Fibroblast of pulmonary artery (primary cell): ENCODE results near the gene GTSF1L.

ENCODE experiments used
- DNase-seq: peaks from one replicate; pipeline ENCODE4 v3.0.0-alpha.2; 2010; ENCODE audit warnings: low read depth
- H3K4me3 ChIP-seq: replicated peaks from 2 replicates; pipeline ENCODE4 v1.5.1; 2011; ENCODE audit warnings: low read depth, mild to moderate bottlenecking, control low read depth, low read length, moderate library complexity
- TF ChIP-seq, protein P1 (sequence below): IDR thresholded peaks from 2 replicates; pipeline ENCODE4 v1.5.1; 2011; ENCODE audit warnings: mild to moderate bottlenecking, control low read depth, low read length, inconsistent platforms; ENCODE audit errors: missing control alignments

The GTSF1L gene

DNA sequence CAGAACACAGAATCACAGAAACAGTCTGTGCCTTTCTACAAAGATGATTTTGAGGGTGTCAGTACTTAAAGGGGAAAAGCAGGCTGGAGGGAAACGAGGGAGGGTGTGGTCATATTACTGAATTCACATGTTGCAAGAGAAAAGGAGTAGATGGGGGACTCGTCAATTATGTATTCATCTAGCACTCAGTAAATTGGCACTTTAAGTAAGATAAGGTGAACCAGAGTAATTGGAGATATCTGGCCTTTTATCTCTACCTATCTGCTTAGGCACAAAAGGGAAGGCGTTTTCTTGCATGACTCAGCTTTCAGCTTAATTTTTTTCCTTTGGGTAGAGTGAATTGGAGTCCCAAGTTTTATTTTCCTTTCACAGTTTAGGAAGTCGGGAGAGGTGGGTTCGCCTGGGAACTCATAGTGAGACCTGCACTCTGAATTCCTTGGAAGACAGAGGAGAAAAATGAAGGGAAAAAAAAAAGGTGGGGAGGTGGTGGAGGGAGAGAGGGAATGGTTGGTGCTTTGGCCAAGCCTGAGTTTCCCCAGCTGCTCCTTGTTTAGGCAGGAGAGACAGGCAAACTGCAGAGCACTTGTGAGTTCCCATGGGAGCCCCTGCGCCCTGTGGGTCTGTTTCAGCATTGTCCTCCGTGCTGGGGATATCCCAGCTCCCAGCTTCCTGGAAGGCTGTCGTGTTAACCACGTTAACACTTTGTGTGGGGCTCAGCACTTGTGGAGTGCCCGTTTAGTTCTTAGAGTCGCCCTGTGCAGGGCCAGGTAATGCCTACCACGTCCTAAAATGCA, 19.7 kb upstream of the GTSF1L start:
- peak; percentile 57 for DNase-seq
- no peak overlapping the region for H3K4me3 ChIP-seq
- TF ChIP-seq, protein P1, sequence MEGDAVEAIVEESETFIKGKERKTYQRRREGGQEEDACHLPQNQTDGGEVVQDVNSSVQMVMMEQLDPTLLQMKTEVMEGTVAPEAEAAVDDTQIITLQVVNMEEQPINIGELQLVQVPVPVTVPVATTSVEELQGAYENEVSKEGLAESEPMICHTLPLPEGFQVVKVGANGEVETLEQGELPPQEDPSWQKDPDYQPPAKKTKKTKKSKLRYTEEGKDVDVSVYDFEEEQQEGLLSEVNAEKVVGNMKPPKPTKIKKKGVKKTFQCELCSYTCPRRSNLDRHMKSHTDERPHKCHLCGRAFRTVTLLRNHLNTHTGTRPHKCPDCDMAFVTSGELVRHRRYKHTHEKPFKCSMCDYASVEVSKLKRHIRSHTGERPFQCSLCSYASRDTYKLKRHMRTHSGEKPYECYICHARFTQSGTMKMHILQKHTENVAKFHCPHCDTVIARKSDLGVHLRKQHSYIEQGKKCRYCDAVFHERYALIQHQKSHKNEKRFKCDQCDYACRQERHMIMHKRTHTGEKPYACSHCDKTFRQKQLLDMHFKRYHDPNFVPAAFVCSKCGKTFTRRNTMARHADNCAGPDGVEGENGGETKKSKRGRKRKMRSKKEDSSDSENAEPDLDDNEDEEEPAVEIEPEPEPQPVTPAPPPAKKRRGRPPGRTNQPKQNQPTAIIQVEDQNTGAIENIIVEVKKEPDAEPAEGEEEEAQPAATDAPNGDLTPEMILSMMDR: no peak

DNA sequence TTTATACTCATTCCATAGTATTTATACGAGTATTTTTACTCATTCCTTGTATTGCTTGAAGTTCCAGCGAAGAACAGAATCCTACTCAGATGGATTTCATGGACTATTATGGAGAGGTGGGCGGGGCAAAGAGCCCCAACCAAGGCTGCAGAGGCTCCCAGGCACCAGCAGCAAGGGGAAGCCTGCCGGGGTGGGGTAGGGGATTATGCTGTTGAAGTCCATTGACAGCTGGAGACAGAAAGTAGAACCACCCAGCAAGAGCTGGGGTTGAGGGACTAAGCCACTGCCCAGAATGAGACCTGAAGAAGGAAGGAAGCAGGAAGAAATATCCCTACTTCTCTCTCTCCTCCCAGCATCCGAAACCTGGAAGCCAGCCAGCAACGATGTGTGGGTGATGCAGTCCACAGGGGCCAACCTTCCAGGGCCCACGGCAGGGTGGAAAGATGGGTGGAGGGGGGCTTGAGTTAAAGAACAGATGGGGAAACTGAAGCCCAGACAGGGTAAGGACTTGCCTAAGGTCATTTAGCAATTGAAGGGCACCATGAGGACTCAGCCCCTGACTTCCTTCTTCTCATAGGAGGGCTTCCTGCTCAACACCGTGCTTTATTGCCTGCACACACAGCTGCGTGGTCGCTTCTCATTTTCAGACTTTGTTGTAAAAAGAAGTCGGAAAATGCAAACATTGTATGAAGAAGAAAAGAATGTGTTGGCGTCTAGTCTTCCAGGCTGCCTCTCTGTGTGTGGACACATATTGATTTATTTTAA, 18.3 kb upstream of the GTSF1L start:
- no peak overlapping the region for H3K4me3 ChIP-seq
- DNase-seq: no peak
- TF ChIP-seq, protein P1: no peak

DNA sequence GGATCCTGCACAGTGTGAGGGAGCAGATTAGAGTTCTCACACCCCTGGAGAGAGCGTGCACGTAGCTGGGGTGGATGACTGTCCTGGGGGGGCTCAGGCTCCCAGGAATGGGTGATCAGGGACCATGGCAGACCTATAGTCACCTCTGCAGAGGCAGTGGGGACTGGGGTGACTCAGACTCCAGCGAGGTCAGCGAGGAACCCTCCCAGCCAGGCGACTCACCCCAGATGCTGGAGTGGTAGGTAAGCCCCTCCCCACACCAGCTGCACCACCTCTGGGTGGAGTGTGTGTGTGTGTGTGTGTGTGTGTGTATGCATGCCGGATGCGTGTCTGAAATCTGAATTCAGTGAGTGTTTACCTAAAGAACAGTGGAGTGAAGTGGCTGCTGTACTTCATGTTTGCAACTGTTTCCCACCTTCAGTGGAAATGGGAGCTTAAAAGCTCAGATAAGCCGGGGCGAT, 17.4 kb upstream of the GTSF1L start:
- no peak for DNase-seq
- TF ChIP-seq, protein P1: no peak
- H3K4me3 ChIP-seq: no peak overlapping the region

DNA sequence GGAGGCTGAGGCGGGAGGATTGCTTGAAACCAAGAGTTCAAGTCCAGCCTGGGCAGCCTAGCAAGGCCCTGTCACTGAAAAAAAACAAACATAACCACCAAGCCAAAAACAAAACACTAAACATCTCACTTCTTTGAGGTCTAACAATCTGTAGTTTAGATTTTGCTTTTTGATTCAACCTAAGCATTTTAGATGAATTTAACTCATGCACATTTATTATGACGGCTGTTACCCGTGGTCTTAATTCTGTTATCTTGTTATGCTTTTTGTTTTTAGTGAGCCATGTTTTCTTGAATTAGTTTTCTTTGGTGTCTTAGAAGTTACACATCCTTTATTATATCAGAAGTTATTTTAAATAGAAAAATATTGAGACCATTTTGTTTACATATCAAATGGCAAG, 13.8 kb upstream of the GTSF1L start:
- no peak overlapping the region for H3K4me3 ChIP-seq
- TF ChIP-seq, protein P1: no peak
- no peak for DNase-seq

DNA sequence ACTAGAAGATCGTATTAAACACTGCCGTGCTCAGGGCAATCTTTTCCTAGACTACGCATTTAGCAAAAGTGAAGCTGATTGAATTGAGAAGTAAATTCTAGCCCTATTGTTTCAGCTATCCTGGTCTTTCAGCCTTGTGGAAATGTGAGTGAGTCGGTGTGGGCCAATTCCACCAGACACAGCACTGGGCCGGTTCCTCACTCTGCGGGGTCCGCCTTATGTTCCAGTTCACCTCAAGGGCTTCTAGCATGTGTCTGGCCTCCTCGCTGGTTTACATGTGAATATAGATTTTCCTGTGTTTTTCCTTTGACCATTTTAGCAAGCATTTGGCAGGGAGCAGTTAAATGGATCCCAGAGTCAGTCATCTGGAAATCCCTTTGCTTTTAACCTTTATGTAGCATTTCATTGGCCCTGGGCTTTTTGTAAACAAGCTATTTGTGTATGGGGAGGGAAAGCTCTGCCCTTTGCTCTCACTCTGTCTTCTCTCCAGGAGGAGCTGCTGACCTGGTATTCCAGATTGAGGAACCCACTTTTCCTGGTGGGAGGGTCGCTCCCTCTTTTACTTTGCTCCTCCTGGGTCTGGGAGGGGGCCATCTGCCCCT, 12.4 kb upstream of the GTSF1L start:
- no peak for DNase-seq
- H3K4me3 ChIP-seq: no peak overlapping the region
- TF ChIP-seq, protein P1: no peak

DNA sequence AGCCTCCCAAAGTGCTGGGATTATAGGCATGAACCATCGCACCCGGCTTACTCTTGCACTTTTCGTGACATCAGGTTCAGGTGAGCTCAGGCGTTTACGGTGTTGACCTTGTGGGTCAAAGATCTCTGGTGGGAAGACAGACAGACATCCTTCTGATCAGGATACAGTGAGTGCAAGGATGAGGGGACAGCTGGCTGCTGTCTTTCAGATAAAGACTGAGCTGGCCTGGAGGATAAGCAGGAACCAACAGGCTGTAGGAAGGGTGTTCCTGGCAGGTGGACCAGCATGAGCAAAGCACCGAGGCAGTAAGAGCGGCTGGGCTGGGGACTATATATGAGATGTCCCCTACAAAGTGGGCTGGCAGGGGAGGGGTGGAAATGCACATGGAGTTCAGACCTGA, 11.1 kb upstream of the GTSF1L start:
- TF ChIP-seq, protein P1: no peak

More for the DNA sequence above, 11.1 kb upstream of the GTSF1L start:
- no peak overlapping the region for H3K4me3 ChIP-seq
- DNase-seq: no peak
